ENCODE measurements around the gene DENND1A.

DNA sequence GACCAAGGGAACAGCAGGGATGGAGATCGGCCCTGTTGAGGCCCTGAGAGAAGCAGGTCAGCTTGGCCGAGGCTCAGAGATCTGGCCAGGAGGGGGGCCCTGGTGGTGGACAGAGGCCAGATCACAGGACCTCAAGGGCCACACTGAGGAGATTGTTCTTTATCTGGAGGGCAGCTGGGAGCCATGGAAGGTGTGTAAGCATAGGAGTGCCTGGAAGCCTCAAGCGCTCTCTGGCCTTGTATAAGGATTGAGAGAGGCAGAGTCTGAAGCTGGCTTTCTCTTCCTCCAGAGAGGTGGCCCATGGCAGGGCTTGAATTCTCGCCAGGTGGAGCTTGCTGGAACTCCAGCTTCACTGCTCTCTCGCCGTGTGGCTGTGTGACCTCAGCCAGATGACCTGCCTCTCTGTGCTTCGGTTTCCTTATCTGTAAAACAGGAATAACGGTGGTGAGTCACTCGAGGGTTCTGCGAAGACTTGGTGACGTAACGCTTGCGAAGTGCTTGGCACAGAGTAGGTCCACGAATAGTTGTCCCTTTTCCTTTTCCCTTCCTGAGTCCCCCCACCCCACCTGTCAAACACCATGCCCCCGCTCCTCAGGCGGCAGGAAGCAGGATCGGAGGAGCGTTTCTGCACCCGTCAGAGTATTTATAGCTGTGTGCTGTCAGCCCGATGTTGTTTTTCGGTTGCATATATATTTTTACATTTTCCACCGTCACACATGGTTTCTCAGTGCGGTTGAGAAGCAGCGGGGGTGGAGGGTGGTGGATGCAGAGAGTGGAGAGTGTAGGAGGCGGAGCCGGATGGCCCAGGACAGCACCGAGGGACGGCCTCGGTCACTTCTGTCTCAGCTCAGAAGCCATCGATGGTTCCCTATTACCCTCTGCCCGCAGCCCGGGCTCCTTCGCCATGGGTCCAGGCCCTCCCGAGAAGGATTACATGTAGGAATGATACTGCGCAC, 590.9 kb downstream of the DENND1A start:
- TF ChIP-seq CTCF (IDR thresholded peaks at IDR 0.05) (no peak), POLR2A (IDR thresholded peaks at IDR 0.05) (no peak)
